ENCODE results near the gene CHST8. TPM values are rescaled to one million over a fixed set of nuclear protein-coding genes. Genes with fewer than 3 reads are reported as not detected.
"Not testable (repeated sequence)": the region's sequence is repeated elsewhere in the genome, so short reads cannot be mapped to it uniquely, and the experiment has no call there.

The CHST8 gene
- polyA plus RNA-seq, 1 donor = 0.66 TPM

- H3K9me3 ChIP-seq (ENCODE audit: control insufficient read depth, low read depth, low read length) = no peaks in the 10 kb centered on the region
- H3K4me3 ChIP-seq (ENCODE audit: low read length) = no peak overlapping the region
- no peak overlapping the region for H3K27ac ChIP-seq (ENCODE audit: low read length)
- peaks cover 6% of the 10 kb centered on the region for H3K27me3 ChIP-seq (ENCODE audit: control insufficient read depth, insufficient read depth, low read length)
- no peak for DNase-seq
- WGBS (ENCODE audit: insufficient coverage, low lambda C conversion rate) = no CpG with 5 or more reads among the region's 20 CpGs
- H3K36me3 ChIP-seq (ENCODE audit: control insufficient read depth, insufficient read depth, low read length) = no peaks in the 10 kb centered on the region
- H3K4me1 ChIP-seq (ENCODE audit: control insufficient read depth, insufficient read depth, low read length) = no peaks in the 10 kb centered on the region
These were observed 68.8 kb downstream of the CHST8 start for GRCh38 chr19:33690378-33691029.

- H3K27me3 ChIP-seq (ENCODE audit: control insufficient read depth, insufficient read depth, low read length) = peaks cover 1% of the 10 kb centered on the region
- DNase-seq = no peak
- H3K4me1 ChIP-seq (ENCODE audit: control insufficient read depth, insufficient read depth, low read length) = no peaks in the 10 kb centered on the region
- H3K4me3 ChIP-seq (ENCODE audit: low read length) = no peak overlapping the region
- H3K9me3 ChIP-seq (ENCODE audit: control insufficient read depth, low read depth, low read length) = no peaks in the 10 kb centered on the region
- no peak overlapping the region for H3K27ac ChIP-seq (ENCODE audit: low read length)
- WGBS (ENCODE audit: insufficient coverage, low lambda C conversion rate) = no CpG with 5 or more reads among the region's 12 CpGs
- H3K36me3 ChIP-seq (ENCODE audit: control insufficient read depth, insufficient read depth, low read length) = no peaks in the 10 kb centered on the region
These were observed 69.3 kb downstream of the CHST8 start for GRCh38 chr19:33691030-33691427.

GRCh38 chr19:33691736-33692135 lies 70.0 kb downstream of the CHST8 start:
- H3K4me1 ChIP-seq (ENCODE audit: control insufficient read depth, insufficient read depth, low read length) = no peaks in the 10 kb centered on the region
- no CpG with 5 or more reads among the region's 7 CpGs for WGBS (ENCODE audit: insufficient coverage, low lambda C conversion rate)

GRCh38 chr19:33693678-33694077 lies 71.9 kb downstream of the CHST8 start:
- Histone ChIP-seq H3K4me3 (ENCODE audit: low read length) (no peak overlapping the region), H3K27ac (ENCODE audit: low read length) (no peak overlapping the region), H3K4me1 (ENCODE audit: control insufficient read depth, insufficient read depth, low read length) (no peaks in the 10 kb centered on the region), H3K36me3 (ENCODE audit: control insufficient read depth, insufficient read depth, low read length) (no peaks in the 10 kb centered on the region), H3K27me3 (ENCODE audit: control insufficient read depth, insufficient read depth, low read length) (no peaks in the 10 kb centered on the region), H3K9me3 (ENCODE audit: control insufficient read depth, low read depth, low read length) (no peaks in the 10 kb centered on the region)
- no peak for DNase-seq
- WGBS (ENCODE audit: insufficient coverage, low lambda C conversion rate) = no CpG with 5 or more reads among the region's 3 CpGs

More at GRCh38 chr19:33691736-33692135, 70.0 kb downstream of the CHST8 start:
- H3K4me3 ChIP-seq (ENCODE audit: low read length) = no peak overlapping the region
- H3K27me3 ChIP-seq (ENCODE audit: control insufficient read depth, insufficient read depth, low read length) = no peaks in the 10 kb centered on the region
- no peaks in the 10 kb centered on the region for H3K9me3 ChIP-seq (ENCODE audit: control insufficient read depth, low read depth, low read length)
- H3K36me3 ChIP-seq (ENCODE audit: control insufficient read depth, insufficient read depth, low read length) = no peaks in the 10 kb centered on the region
- H3K27ac ChIP-seq (ENCODE audit: low read length) = no peak overlapping the region
- DNase-seq = no peak

- H3K9me3 ChIP-seq (ENCODE audit: control insufficient read depth, low read depth, low read length); H3K27me3 ChIP-seq (ENCODE audit: control insufficient read depth, insufficient read depth, low read length); H3K4me3 ChIP-seq (ENCODE audit: low read length); H3K36me3 ChIP-seq (ENCODE audit: control insufficient read depth, insufficient read depth, low read length); H3K27ac ChIP-seq (ENCODE audit: low read length); H3K4me1 ChIP-seq (ENCODE audit: control insufficient read depth, insufficient read depth, low read length); DNase-seq: not testable (repeated sequence)
- 88% methylated on average over 1 of the region's 3 CpGs for WGBS (ENCODE audit: insufficient coverage, low lambda C conversion rate)
These were observed 73.8 kb downstream of the CHST8 start for GRCh38 chr19:33695547-33695946.

- Histone ChIP-seq H3K36me3 (ENCODE audit: control insufficient read depth, insufficient read depth, low read length) (no peaks in the 10 kb centered on the region), H3K4me1 (ENCODE audit: control insufficient read depth, insufficient read depth, low read length) (no peaks in the 10 kb centered on the region), H3K4me3 (ENCODE audit: low read length) (no peak overlapping the region), H3K9me3 (ENCODE audit: control insufficient read depth, low read depth, low read length) (no peaks in the 10 kb centered on the region), H3K27ac (ENCODE audit: low read length) (no peak overlapping the region), H3K27me3 (ENCODE audit: control insufficient read depth, insufficient read depth, low read length) (no peaks in the 10 kb centered on the region)
- 93% methylated on average over 3 of the region's 9 CpGs for WGBS (ENCODE audit: insufficient coverage, low lambda C conversion rate)
- DNase-seq = no peak
These were observed 76.0 kb downstream of the CHST8 start for GRCh38 chr19:33697766-33698165.

GRCh38 chr19:33698576-33699435 lies 77.1 kb downstream of the CHST8 start:
- Histone ChIP-seq H3K4me3 (ENCODE audit: low read length) (no peak overlapping the region), H3K27ac (ENCODE audit: low read length) (no peak overlapping the region), H3K9me3 (ENCODE audit: control insufficient read depth, low read depth, low read length) (no peaks in the 10 kb centered on the region), H3K36me3 (ENCODE audit: control insufficient read depth, insufficient read depth, low read length) (no peaks in the 10 kb centered on the region), H3K27me3 (ENCODE audit: control insufficient read depth, insufficient read depth, low read length) (no peaks in the 10 kb centered on the region), H3K4me1 (ENCODE audit: control insufficient read depth, insufficient read depth, low read length) (no peaks in the 10 kb centered on the region)
- DNase-seq = no peak
- WGBS (ENCODE audit: insufficient coverage, low lambda C conversion rate) = no CpG with 5 or more reads among the region's 14 CpGs

- DNase-seq = no peak
- H3K27me3 ChIP-seq (ENCODE audit: control insufficient read depth, insufficient read depth, low read length) = no peaks in the 10 kb centered on the region
- H3K4me1 ChIP-seq (ENCODE audit: control insufficient read depth, insufficient read depth, low read length) = no peaks in the 10 kb centered on the region
- 82% methylated on average over 2 of the region's 13 CpGs for WGBS (ENCODE audit: insufficient coverage, low lambda C conversion rate)
- H3K9me3 ChIP-seq (ENCODE audit: control insufficient read depth, low read depth, low read length) = no peaks in the 10 kb centered on the region
- no peak overlapping the region for H3K27ac ChIP-seq (ENCODE audit: low read length)
- no peaks in the 10 kb centered on the region for H3K36me3 ChIP-seq (ENCODE audit: control insufficient read depth, insufficient read depth, low read length)
- H3K4me3 ChIP-seq (ENCODE audit: low read length) = no peak overlapping the region
These were observed 78.1 kb downstream of the CHST8 start for GRCh38 chr19:33699754-33700407.

GRCh38 chr19:33700408-33701013 lies 78.8 kb downstream of the CHST8 start:
- DNase-seq = no peak
- Histone ChIP-seq H3K27me3 (ENCODE audit: control insufficient read depth, insufficient read depth, low read length) (no peaks in the 10 kb centered on the region), H3K27ac (ENCODE audit: low read length) (no peak overlapping the region), H3K4me1 (ENCODE audit: control insufficient read depth, insufficient read depth, low read length) (no peaks in the 10 kb centered on the region), H3K36me3 (ENCODE audit: control insufficient read depth, insufficient read depth, low read length) (no peaks in the 10 kb centered on the region), H3K4me3 (ENCODE audit: low read length) (no peak overlapping the region), H3K9me3 (ENCODE audit: control insufficient read depth, low read depth, low read length) (no peaks in the 10 kb centered on the region)
- no CpG with 5 or more reads among the region's 8 CpGs for WGBS (ENCODE audit: insufficient coverage, low lambda C conversion rate)

GRCh38 chr19:33701565-33701964 lies 79.8 kb downstream of the CHST8 start:
- H3K36me3 ChIP-seq (ENCODE audit: control insufficient read depth, insufficient read depth, low read length) = no peaks in the 10 kb centered on the region
- H3K27me3 ChIP-seq (ENCODE audit: control insufficient read depth, insufficient read depth, low read length) = no peaks in the 10 kb centered on the region
- H3K9me3 ChIP-seq (ENCODE audit: control insufficient read depth, low read depth, low read length) = no peaks in the 10 kb centered on the region
- 69% methylated on average over 5 of the region's 8 CpGs for WGBS (ENCODE audit: insufficient coverage, low lambda C conversion rate)
- DNase-seq = no peak
- no peak overlapping the region for H3K27ac ChIP-seq (ENCODE audit: low read length)
- H3K4me1 ChIP-seq (ENCODE audit: control insufficient read depth, insufficient read depth, low read length) = no peaks in the 10 kb centered on the region
- H3K4me3 ChIP-seq (ENCODE audit: low read length) = no peak overlapping the region

All from large intestine (tissue), 3 donors.